ENCODE measurements around the gene ABCB7.
A peak's percentile ranks its signal among the peaks of the same experiment; 100 is the strongest.

The ABCB7 gene

DNA sequence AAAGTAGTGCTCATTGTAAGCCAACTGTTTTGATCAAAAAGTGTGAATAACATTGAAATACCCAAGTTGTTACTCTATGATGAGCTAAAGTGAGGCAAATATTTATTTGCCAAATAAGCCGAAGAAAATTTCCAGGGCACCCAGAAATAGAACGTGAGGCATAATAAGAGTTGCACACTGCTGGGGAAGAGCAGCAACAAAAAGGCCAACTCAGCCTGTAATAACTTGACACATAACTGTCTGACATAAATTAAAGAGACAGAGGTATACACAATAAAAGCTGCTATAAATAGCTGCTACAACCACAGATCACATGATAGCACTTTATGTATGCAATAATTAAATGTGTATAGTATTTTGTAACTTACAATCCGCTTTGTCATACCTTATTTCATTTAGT is 2.0 kb upstream of the ABCB7 start:
- no peaks in the 10 kb centered on the region for H3K27me3 ChIP-seq (ENCODE audit: insufficient read depth, poor library complexity, severe bottlenecking)
- no peak overlapping the region for H3K27ac ChIP-seq (replicated peaks)
- no peak for DNase-seq (ENCODE audit: low read depth in 1 of 2, low spot score in 1 of 2)
- TF ChIP-seq, protein P1, sequence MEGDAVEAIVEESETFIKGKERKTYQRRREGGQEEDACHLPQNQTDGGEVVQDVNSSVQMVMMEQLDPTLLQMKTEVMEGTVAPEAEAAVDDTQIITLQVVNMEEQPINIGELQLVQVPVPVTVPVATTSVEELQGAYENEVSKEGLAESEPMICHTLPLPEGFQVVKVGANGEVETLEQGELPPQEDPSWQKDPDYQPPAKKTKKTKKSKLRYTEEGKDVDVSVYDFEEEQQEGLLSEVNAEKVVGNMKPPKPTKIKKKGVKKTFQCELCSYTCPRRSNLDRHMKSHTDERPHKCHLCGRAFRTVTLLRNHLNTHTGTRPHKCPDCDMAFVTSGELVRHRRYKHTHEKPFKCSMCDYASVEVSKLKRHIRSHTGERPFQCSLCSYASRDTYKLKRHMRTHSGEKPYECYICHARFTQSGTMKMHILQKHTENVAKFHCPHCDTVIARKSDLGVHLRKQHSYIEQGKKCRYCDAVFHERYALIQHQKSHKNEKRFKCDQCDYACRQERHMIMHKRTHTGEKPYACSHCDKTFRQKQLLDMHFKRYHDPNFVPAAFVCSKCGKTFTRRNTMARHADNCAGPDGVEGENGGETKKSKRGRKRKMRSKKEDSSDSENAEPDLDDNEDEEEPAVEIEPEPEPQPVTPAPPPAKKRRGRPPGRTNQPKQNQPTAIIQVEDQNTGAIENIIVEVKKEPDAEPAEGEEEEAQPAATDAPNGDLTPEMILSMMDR (IDR thresholded peaks at IDR 0.05; ENCODE audit: insufficient read depth, low read length) = no peak
- TF ChIP-seq GABPA (IDR thresholded peaks at IDR 0.05; ENCODE audit: low read depth) = no peak
- no peak for TF ChIP-seq SPI1 (IDR thresholded peaks at IDR 0.05; ENCODE audit: borderline replicate concordance, low read depth)
- no peak for TF ChIP-seq REST (IDR thresholded peaks at IDR 0.05; ENCODE audit: insufficient replicate concordance, low read depth)
- no peak for TF ChIP-seq POLR2AphosphoS5 (IDR thresholded peaks at IDR 0.05; ENCODE audit: low read depth)
- H3K4me3 ChIP-seq (replicated peaks; ENCODE audit: insufficient read depth, low read length) = no peak overlapping the region

- peak overlapping the region; percentile 87 for H3K27ac ChIP-seq (replicated peaks)
Measured at GRCh38 chrX:75156531-75156945, 455 bp upstream of the ABCB7 start.

GRCh38 chrX:75155447-75155826 is 646 bp downstream of the ABCB7 start:
- Histone ChIP-seq H3K4me3 (replicated peaks; ENCODE audit: insufficient read depth, low read length) (peak overlapping the region; percentile 60), H3K27me3 (ENCODE audit: insufficient read depth, poor library complexity, severe bottlenecking) (no peaks in the 10 kb centered on the region), H3K27ac (replicated peaks) (peak overlapping the region; percentile 87)
- peak in 1 of 2 experiments; percentile 7 for DNase-seq (ENCODE audit: low read depth in 1 of 2, low spot score in 1 of 2)
- TF ChIP-seq SPI1 (IDR thresholded peaks at IDR 0.05; ENCODE audit: borderline replicate concordance, low read depth) = no peak
- no peak for TF ChIP-seq GABPA (IDR thresholded peaks at IDR 0.05; ENCODE audit: low read depth)
- no peak for TF ChIP-seq POLR2AphosphoS5 (IDR thresholded peaks at IDR 0.05; ENCODE audit: low read depth)
- no peak for TF ChIP-seq REST (IDR thresholded peaks at IDR 0.05; ENCODE audit: insufficient replicate concordance, low read depth)
- TF ChIP-seq, protein P1 (IDR thresholded peaks at IDR 0.05; ENCODE audit: insufficient read depth, low read length) = no peak

More at GRCh38 chrX:75156531-75156945, 455 bp upstream of the ABCB7 start:
- Histone ChIP-seq H3K27me3 (ENCODE audit: insufficient read depth, poor library complexity, severe bottlenecking) (no peaks in the 10 kb centered on the region), H3K4me3 (replicated peaks; ENCODE audit: insufficient read depth, low read length) (peak overlapping the region; percentile 60)
- peak in 1 of 2 experiments; percentile 10 for DNase-seq (ENCODE audit: low read depth in 1 of 2, low spot score in 1 of 2)
- TF ChIP-seq POLR2AphosphoS5 (IDR thresholded peaks at IDR 0.05; ENCODE audit: low read depth) = no peak
- TF ChIP-seq REST (IDR thresholded peaks at IDR 0.05; ENCODE audit: insufficient replicate concordance, low read depth) = no peak
- TF ChIP-seq, protein P1 (IDR thresholded peaks at IDR 0.05; ENCODE audit: insufficient read depth, low read length) = no peak
- no peak for TF ChIP-seq SPI1 (IDR thresholded peaks at IDR 0.05; ENCODE audit: borderline replicate concordance, low read depth)
- no peak for TF ChIP-seq GABPA (IDR thresholded peaks at IDR 0.05; ENCODE audit: low read depth)

All from HL-60 (cell line).